Limb (tissue), 2 donors: ENCODE measurements around the gene PARP12.

ENCODE experiments used
- DNase-seq, 2 donors: peaks; one replicate each; pipeline ENCODE4 v3.0.0-alpha.2; 2016; ENCODE audit errors: extremely low spot score in 2 of 2

The PARP12 gene

DNA sequence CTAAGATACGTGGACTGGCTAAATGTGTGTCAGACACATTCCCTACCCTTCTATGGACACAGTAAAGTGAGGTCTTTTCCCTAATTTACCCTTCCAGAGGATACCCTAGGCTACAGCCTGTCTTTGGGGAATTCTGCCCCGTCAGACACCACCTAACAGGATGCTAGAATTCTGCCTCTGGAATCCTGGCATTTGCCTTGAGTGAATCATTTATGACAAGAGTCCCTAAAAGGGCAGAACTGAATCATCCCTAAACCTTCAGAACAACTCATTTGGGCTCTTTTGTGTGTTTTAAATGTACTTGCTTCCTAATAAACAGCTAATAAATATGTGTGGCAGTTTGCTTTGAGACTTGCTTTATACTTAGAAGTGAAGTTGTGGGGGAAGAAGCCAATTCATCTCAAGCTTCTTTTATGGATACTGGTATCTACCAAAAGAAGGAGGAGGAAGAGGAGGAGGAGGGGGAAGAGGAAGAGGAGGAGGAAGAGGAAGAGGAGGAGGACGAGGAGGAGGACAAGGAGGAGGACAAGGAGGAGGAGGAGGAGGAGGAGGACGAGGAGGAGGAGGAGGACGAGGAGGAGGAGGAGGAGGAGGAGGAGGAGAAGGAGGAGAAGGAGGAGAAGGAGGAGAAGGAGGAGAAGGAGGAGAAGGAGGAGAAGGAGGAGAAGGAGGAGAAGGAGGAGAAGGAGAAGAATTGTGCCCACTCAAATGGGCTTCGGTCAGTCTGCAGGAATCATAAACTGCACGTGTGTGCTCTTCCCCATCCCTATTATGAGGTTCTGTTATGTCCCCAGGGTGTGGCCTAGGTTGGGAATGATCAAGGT is 27.1 kb downstream of the PARP12 start:
- DNase-seq, result no peak

DNA sequence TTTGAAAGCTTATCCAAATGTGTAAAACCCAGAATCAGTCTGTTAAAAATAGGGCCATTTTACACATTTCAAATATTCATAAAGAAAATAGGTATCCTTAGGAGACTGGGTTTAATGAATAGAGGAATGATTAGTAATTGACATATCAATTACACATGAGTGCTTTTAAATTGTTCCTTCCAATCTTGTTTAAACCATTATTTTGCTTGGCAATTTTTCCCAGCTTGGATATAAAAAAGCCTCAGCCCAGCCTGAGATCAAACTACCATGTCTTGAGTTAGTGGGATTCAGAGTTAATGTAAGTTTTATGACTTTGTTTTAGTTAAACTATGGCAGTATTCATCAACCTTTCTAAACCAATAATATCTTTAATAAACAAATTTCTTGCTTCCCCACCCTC is 28.3 kb downstream of the PARP12 start:
- DNase-seq, result no peak

DNA sequence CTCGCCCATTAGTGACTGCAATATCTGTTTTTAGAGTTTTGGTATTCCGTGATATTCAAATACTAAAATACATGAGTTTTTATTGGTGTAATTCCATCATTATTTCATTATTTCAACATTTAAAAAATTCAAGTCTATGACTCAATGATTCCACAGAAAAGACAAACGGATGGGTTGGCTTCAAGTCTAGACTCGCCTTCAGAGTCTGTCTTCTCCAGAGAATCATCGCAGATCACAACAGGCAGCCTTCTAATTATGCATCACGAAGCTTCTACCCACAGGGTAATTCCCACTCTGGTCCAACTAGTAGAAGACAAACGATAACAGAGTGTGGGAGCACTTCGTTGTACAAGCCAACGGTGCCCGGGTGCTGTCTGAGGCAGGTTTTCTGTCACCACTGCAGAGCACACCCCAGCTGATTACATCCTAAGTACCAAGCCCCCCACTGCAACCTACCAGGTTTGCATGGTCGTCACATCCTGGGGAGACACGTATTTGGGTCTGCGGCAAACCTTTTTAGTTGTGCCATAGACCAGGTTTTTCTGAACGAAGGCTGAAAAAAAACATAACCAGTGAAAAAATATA is 28.9 kb downstream of the PARP12 start:
- DNase-seq, result no peak

DNA sequence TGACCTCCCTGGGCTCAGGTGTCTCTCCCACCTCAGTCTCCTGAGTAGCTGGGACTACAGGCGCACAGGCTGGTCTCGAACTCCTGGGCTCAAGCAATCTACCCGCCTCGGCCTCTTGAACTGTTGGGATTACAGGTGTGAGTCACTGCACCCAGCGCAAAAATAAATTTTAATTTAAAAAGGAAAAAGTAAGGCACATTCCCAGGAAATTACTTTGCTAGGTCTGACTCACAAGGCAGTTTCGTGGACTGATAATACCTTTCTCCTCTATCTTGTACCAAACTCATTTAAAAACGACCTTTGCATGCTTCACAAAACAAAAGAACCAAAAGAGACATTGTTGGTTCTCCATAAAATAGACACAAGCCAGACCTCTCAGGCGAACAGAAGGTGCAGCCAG is 29.7 kb downstream of the PARP12 start:
- DNase-seq, result no peak

DNA sequence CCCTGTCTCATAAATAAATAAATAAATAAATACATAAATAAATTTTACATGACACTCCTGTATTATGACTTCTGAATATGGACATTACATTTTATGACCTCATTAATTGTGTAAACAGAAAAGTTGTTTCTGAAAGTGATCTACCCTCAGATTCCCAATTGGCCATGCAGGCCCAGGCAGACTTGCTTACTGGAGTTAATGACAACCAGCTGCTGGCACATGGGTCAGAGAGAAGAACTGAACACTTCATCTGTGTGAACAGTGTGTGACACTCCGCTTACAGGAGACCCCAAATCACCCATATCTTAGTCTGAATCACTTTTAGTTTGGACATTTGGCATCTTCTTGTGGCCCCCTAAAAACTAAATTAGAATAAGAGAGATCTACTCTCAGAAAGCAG is 31.4 kb downstream of the PARP12 start:
- DNase-seq, result peak in 1 of 2 donors; percentile 14

DNA sequence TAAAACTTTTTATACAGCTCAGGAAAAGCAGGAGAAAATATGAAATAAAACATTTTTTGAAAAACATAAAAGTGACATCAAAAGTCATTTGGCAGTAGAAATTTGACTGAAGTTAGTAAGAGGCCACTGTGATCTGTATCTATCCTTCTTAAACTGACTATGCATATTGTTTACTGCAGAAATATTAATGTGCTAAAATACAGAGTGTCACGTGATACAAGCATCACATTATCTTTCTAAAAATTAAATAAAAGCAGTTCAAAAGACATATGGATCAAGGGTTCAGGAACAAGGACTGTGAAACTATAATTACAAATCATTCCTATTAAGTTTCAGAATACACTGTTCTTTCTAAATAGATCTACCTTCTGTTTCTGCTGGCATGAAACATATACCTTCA is 33.7 kb downstream of the PARP12 start:
- no peak for DNase-seq

DNA sequence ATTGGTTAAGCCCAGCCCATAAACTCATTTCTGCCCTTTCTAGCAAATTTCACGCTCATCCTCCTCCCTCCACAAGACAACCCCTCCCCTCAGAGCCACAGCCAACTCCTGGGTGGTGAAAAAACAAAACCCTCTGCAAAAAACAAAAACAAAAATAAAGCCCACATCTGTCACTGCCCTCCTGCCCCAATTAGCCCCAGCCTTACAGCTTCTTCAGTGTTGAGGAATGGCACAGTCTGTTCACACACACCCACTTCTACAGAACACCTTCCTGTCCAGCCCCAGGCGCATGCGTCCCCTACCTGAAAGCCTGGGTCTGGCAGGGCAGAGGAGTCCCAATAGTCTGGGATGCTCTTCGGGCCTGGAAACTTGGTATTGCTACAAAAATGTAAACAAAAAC is 34.4 kb downstream of the PARP12 start:
- DNase-seq, result no peak

DNA sequence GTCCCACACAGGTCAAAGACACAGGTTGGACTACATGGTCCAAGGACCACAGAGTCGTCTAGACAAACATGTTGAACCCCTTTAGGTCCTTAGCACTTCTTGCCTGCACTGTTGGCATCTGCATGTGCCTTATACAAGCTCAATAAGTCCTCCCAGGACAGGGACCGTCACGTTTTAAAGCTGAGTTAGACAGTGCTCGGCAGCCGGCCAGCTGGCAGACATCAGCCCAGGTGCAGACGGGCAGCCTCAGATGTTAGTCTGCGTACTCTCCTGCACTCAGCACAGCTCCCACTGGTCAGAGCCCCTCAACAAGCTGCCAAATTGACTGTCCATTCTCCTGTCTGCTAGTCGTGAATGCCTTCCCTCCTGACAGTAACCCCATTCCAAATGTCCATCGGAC is 34.9 kb downstream of the PARP12 start:
- DNase-seq, result no peak

DNA sequence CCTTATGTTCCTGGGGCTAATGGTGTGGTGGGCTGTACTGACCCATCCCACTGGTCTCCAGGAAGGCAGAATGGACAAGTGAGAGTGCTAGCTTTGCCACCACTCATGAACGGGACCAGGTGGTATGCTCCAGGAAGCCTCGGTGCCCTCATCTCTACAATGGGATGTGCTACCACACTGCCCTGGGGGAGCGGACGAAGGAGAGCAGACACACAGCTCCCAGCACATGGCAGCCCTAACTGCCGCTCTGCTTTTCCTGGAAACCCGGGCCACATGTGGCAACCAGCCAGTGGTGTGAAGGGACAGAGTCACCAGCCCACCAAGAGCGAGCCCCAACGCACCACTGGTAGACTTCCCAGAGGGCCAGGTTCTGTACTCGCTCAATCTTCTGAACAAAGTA is 35.8 kb downstream of the PARP12 start:
- no peak for DNase-seq

DNA sequence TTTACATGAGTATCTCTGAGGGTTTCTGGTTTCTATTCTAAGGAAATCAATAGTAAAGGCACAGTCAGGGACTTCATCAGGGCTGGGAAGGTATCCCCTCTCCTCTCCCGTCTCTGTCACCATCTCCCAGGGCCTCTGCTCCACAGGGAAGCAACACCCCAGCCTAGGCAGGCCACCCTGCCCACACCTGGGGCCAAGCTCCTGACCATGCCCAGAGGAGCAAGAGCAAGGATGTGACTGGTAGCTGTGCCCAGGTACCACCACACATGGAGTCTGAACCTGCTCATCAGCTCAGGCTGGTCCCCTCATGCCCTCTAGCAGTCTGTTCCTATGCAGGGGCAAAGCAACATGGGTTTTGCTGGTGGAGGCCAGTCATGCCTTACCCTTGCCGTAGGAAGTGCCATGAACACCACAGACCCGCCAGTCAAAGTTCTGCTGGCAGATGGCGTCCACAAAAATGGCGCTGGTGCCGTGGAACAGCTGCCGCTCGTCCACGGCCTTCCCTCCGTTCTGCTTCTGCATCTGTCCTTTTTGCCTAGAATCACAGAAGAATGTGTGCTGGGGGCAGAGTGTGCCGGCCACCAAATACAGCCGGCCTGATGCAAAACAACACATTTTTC is 36.8 kb downstream of the PARP12 start:
- DNase-seq, result no peak

DNA sequence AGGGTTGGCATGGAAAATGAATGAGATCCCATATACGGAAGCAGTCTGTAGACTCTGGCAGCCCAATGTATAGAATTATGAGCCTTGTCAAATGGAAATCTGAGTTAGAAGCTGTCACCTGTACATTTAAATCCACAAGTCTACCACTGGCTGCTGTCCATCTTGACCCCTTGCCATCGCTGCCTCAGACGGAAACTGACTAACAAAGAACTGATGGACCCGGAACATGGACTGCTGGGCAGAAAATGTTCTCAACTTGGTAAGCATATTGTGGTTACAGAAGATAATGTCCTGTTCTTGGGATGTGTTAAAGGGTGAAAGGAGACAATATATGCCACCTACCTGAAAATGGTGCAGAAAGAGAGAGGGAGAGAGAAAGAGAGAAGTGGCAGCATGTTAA is 37.5 kb downstream of the PARP12 start:
- DNase-seq, result no peak

DNA sequence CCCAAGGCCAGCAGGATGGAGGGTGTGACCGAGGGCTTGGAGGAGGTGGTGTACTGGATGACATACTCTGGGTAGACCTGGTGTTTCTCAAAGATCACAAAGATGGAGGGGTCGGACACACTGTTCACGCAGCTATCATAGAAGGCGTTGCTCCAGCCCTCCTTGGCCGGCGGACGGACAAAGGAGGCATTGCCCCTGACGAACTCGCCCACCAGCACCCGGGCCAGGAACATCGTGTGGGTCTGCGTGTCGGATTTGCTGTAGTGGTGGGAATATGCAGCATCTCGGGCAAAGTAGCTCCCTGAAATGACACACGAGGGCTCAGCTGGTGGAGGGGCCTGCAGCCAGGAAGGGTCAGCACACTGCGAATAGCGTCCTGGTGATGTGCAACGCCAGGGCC is 38.2 kb downstream of the PARP12 start:
- no peak for DNase-seq

DNA sequence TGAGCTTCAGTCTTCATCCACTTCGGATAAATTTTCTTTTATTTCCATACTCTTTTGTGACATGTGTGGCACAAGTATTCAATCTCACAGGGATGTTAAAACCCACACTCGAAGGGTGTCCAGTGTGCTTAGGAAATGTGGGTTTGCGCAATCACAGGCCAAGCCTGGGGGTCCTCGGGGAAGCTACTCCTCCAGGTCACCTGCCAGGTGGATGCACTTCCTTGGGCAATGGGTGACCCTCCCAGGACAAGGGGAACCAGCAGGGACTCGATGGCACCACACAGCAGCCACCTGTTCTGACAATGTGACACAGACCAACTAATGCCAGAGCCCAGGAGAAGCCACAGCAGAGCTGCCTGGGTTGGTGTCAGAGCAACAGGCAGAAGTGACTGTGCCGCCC is 39.0 kb downstream of the PARP12 start:
- no peak for DNase-seq

DNA sequence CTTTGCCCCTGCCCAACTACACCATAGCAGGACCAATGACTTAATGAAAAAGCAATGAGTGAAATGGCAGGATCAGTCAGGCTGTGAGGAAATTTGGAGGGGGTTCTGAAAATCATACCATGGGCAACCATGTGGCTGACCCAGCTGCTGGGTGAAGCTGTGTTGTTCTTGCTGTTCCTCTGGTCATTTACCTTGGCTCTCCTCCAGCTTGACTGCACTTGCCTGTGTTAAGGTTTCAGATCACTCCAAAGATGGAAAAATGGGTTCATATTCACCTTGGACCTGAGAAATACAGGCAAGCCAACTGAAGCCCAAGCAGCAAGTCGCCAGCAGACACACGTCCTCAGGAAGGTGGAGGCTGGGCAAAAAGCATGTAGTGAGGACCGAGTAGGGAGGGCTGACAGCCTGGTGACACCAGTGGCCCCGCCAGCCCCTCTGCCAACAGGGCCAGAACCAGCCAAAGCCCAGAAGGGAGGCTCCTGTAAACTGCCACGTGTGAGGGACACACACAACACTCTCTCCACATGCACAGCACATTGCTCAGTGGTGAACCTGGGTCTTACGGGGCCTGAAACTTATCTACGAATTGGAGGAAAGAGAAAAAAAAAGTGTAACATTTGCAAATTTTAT is 40.1 kb downstream of the PARP12 start:
- no peak for DNase-seq

DNA sequence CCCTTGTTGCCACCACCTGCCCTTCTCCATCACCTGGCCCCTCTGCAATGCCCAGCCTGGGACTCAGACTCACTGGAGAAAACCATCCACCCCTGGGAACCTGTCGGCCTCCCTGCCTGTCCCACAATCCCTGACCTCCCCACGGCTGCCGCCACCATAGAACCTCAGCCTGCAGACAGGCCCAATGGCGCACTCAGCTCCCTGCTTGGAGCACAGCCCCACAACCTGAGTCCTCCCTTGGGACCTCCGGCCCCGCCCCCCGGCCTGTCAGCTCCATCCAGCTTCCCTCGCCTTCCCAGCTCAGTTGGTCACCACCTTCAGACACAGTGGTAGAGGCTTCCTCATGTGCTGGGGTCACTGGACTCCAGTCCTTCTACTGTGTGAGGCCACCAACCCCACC is 41.1 kb downstream of the PARP12 start:
- no peak for DNase-seq

DNA sequence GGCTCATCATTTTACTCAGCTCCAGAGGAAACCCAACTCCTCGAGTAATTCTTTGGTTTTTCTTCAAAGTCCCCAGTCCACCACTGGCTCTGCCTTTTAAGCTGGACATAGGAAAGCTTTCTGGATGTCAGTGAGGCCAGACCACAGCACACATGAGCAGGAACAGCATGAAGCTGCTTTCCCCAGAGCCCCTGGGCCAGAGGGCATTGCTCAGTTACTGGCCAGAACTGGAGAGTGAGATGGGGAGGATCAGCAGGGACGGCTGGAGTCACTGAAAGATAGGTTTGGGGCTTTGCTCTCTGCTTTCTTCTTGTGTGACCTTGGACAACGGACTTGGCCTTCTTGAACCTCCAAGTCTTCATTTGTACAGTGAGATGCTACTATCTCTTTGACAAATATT is 43.1 kb downstream of the PARP12 start:
- DNase-seq, result no peak

DNA sequence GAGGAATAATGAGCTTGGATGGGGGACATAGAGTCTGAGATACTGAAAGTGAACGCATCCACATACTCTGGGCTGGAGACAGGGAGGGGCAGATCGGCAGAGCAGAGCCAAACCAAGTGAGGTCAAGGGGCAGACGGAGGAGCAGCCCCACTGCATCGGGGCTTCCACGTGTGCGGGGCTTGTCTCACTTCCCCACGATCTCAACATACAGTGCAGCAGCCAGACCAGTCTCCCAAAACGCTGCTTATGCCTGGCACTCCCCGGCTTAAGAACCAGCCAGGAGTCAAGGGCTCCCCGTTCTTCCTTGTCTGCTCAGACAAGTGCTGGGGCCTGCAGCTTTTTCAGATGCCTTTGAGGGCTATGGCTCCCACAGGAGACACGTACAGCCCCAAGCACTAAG is 43.6 kb downstream of the PARP12 start:
- no peak for DNase-seq

DNA sequence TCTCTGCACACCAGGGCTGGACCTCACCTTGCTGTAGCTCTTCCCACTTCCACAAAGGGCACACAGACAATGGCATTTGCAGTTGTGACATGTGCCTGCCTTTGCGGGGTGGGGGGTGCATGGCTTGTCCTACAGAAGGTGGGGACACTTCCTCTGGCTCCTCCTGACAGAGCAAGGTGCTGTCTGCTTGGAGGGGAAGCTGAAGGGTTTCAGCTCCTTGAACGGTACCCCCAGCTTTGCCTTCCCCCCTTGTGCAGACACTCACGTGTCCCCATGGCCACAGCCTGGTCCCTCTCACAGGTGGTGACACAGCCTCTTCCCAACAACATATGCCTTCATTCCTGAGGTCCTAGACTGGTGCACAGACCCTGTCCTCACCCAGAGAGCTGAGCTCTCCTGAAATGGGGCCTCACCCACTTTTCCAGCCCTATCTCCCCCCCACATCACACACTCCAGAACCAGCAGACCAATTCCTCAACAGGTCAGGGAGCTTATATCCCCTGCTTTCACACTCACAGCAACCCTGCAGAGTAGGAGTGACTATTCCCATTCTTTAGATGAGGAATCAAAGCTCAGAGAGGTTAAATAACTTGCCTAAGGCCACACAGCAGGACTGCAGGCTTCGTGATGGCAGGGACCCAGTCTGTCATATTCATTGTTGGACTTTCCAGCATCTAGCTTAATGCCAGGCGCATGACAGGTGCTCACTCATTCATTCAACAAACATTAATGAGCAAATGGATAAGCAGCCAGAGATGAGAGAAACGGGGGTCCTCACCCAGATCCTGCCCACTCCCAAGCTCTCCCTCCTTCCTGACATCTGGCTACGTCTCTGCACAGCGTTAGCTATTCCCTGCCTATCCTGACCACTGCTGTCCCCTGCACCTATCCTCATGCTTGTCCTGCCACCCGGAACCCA is 44.4 kb downstream of the PARP12 start:
- DNase-seq, result no peak

DNA sequence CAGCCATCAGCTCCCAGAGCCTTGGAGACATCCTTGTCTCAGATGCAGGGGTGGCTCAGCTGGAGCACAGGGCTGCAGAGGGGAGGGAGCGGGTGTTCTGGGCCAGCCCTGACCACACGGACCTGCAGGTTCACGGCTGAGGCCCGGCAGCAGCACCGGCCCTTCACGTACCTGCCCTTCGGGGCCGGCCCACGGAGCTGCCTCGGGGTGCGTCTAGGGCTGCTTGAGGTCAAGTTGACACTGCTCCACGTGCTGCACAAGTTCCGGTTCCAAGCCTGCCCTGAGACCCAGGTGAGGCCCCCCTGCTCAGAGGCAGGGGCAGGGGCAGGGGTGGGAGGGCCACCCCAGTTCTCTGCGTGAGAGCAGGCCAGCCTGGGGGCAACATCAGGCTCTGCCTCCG is 45.2 kb downstream of the PARP12 start:
- no peak for DNase-seq

DNA sequence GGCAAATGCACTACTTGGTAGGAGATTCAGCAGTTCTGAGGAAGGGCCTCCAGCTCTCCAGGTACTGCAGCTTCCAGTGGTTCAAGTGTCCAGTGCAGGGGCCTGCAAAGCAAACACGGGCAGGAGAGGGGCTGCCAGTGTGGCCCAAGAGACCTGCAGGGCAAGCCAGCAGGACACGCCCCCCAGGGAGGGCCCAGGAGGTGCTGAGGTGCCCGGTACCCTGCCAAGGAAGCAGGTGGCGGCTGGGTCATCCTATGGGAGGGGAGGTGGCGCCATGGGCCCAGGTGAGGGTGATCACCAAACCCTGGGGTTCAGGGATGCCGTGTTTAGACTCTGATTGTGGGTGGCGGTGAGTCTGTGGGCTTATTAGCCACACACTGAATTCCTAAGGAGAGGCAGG is 45.7 kb downstream of the PARP12 start:
- DNase-seq, result no peak

DNA sequence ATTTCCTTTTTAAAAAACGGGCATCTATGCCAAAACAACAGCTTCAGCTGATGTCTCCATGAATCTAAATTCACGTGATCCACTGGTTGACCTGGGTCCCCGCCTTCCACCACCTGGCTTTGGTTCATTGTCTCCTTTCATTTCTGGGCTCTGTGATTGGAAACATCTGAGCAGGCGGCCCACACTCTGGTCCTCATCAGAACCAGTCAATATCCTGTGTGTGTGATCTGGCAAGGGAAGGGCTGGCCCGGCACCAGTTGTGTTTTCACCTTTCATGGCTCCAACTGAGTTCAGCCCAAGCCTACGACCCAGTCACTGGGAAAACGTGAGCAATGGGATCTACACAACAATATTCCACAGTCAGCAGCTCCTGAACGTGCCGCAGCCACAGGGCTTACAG is 46.2 kb downstream of the PARP12 start:
- no peak for DNase-seq
